WTC11 (cell line): ENCODE data around the gene MAGEB17. TPM values are rescaled to one million over a fixed set of nuclear protein-coding genes. Genes with fewer than 3 reads are reported as not detected.
"Not testable (repeated sequence)": the region's sequence is repeated elsewhere in the genome, so short reads cannot be mapped to it uniquely, and the experiment has no call there.

Experiments used
- ATAC-seq: fragments of 200-7000 bp; cut with Tn5 transposase; 2 replicates; pipeline ENCODE4 v1.10.0; 2021; ENCODE audit warnings: mild to moderate bottlenecking, moderate library complexity
- CTCF ChIA-PET: fragments of 300-600 bp; sonication (Branson Sonifier 250); formaldehyde crosslinking; loops from one replicate; lab custom pipeline; 2021; ENCODE audit warnings: antibody characterized with exemption; lab: Charles Lee
- POLR2A ChIA-PET: fragments of 350-600 bp; sonication (Branson Sonifier 250); formaldehyde crosslinking; loops from one replicate; lab custom pipeline; 2021; ENCODE audit warnings: antibody characterized with exemption; lab: Charles Lee
- DNase-seq: peaks from one replicate; pipeline ENCODE4 v3.0.0; 2021; ENCODE audit warnings: low spot score
- H3K27ac Mint-ChIP-seq: 2 replicates; pipeline ENCODE4 v1.8.0; 2021; ENCODE audit warnings: mixed read lengths
- H3K27me3 Mint-ChIP-seq: 2 replicates; pipeline ENCODE4 v1.8.0; 2021; ENCODE audit warnings: low read depth, mild to moderate bottlenecking, moderate library complexity, mixed read lengths
- H3K36me3 Mint-ChIP-seq: 2 replicates; pipeline ENCODE4 v1.8.0; 2021; ENCODE audit warnings: mixed read lengths
- H3K4me1 Mint-ChIP-seq: 2 replicates; pipeline ENCODE4 v1.8.0; 2022; ENCODE audit warnings: mixed read lengths
- H3K4me3 Mint-ChIP-seq: 2 replicates; pipeline ENCODE4 v1.8.0; 2021; ENCODE audit warnings: mild to moderate bottlenecking, moderate library complexity, mixed read lengths
- H3K9me3 Mint-ChIP-seq: 2 replicates; pipeline ENCODE4 v1.8.0; 2021; ENCODE audit warnings: mixed read lengths
- ATF3 ChIP-seq: sonication (generic); formaldehyde crosslinking; conservative IDR thresholded peaks from 2 replicates; pipeline ENCODE4 v1.8.1; 2022; ENCODE audit warnings: mild to moderate bottlenecking, missing genetic modification reagents
- CDX4 ChIP-seq: fragments of 250-450 bp; sonication (Bioruptor Pico); IDR thresholded peaks from 2 replicates; pipeline ENCODE4 v1.9.0; 2021; ENCODE audit warnings: moderate library complexity, mild to moderate bottlenecking, inconsistent platforms, borderline replicate concordance
- E2F1 ChIP-seq: sonication (generic); formaldehyde crosslinking; IDR thresholded peaks from 2 replicates; pipeline ENCODE4 v1.8.0; 2022; ENCODE audit warnings: mild to moderate bottlenecking, missing genetic modification reagents
- ERG ChIP-seq: fragments of 250-450 bp; sonication (Bioruptor Pico); IDR thresholded peaks from 2 replicates; pipeline ENCODE4 v1.8.0; 2021; ENCODE audit warnings: mild to moderate bottlenecking
- GABPB1 ChIP-seq: sonication (generic); formaldehyde crosslinking; IDR thresholded peaks from 2 replicates; pipeline ENCODE4 v1.8.1; 2023; ENCODE audit warnings: mild to moderate bottlenecking, missing genetic modification reagents
- HMGA2 ChIP-seq: fragments of 250-450 bp; sonication (Bioruptor Pico); IDR thresholded peaks from 2 replicates; pipeline ENCODE4 v1.4.0; 2021; ENCODE audit warnings: mild to moderate bottlenecking, moderate library complexity
- JAZF1 ChIP-seq: fragments of 250-450 bp; sonication (Bioruptor Pico); IDR thresholded peaks from 2 replicates; pipeline ENCODE4 v1.9.0; 2021; ENCODE audit warnings: moderate library complexity, mild to moderate bottlenecking, inconsistent platforms
- MXD4 ChIP-seq: fragments of 250-450 bp; sonication (Bioruptor Pico); IDR thresholded peaks from 2 replicates; pipeline ENCODE4 v1.8.0; 2021; ENCODE audit warnings: mild to moderate bottlenecking, moderate library complexity, borderline replicate concordance
- NFE2L1 ChIP-seq: sonication (generic); formaldehyde crosslinking; IDR thresholded peaks from 2 replicates; pipeline ENCODE4 v1.8.1; 2023; ENCODE audit warnings: missing genetic modification reagents
- NFYB ChIP-seq: sonication (generic); formaldehyde crosslinking; conservative IDR thresholded peaks from 2 replicates; pipeline ENCODE4 v1.8.0; 2022; ENCODE audit warnings: low read depth, missing genetic modification reagents
- NR3C1 ChIP-seq: sonication (generic); formaldehyde crosslinking; conservative IDR thresholded peaks from 2 replicates; pipeline ENCODE4 v1.8.1; 2023; ENCODE audit warnings: low read depth, mild to moderate bottlenecking, missing genetic modification reagents
- PRRX2 ChIP-seq: fragments of 250-450 bp; sonication (Bioruptor Pico); IDR thresholded peaks from 2 replicates; pipeline ENCODE4 v1.8.0; 2021; ENCODE audit warnings: mild to moderate bottlenecking
- TCF7 ChIP-seq: sonication (generic); formaldehyde crosslinking; IDR thresholded peaks from 2 replicates; pipeline ENCODE4 v1.8.0; 2022; ENCODE audit warnings: mild to moderate bottlenecking, low read depth, missing genetic modification reagents, moderate library complexity
- ZNF281 ChIP-seq: sonication (generic); formaldehyde crosslinking; IDR thresholded peaks from 2 replicates; pipeline ENCODE4 v1.8.0; 2023; ENCODE audit warnings: mild to moderate bottlenecking, missing genetic modification reagents
- ZNF423 ChIP-seq: fragments of 250-450 bp; sonication (Bioruptor Pico); IDR thresholded peaks from 2 replicates; pipeline ENCODE4 v2.1.2; 2022; ENCODE audit warnings: mild to moderate bottlenecking, moderate library complexity
- total RNA-seq: library from RNA; stranded (reverse); gene quantifications from 3 replicates; pipeline ENCODE4 v1.2.3, GENCODE V29; 2021

Gene MAGEB17
- total RNA-seq, 1 experiment from 2014 or later, result 0.63 TPM

GRCh38 chrX:16143968-16144367, 23.3 kb upstream of the MAGEB17 start:
- no peak overlapping the region for H3K27ac Mint-ChIP-seq
- TF ChIP-seq CDX4 (CRISPR knock-in tag) (no peak), ZNF281 (CRISPR knock-in tag) (no peak), JAZF1 (CRISPR knock-in tag) (no peak), ATF3 (CRISPR knock-in tag) (no peak), MXD4 (CRISPR knock-in tag) (no peak), ERG (CRISPR knock-in tag) (no peak)
- TF ChIP-seq, all 79 proteins: peak for 0
- DNase-seq (no peak), ATAC-seq (no peak)
- CTCF ChIA-PET, result no interaction called here
- Mint-ChIP-seq H3K36me3 (peaks cover 33% of the 10 kb centered on the region), H3K4me3 (no peak overlapping the region), H3K9me3 (peaks cover 24% of the 10 kb centered on the region), H3K27me3 (no peaks in the 10 kb centered on the region), H3K4me1 (peaks cover 4% of the 10 kb centered on the region; the same call in 1 of the 2 replicates)
- POLR2A ChIA-PET, result no interaction called here

GRCh38 chrX:16144420-16144819, 22.9 kb upstream of the MAGEB17 start:
- Mint-ChIP-seq H3K9me3 (peaks cover 24% of the 10 kb centered on the region), H3K27me3 (no peaks in the 10 kb centered on the region), H3K4me1 (peaks cover 8% of the 10 kb centered on the region), H3K36me3 (peaks cover 33% of the 10 kb centered on the region), H3K4me3 (no peak overlapping the region), H3K27ac (no peak overlapping the region)
- POLR2A ChIA-PET, result no interaction called here
- ATAC-seq (no peak), DNase-seq (no peak)
- no peak for TF ChIP-seq HMGA2
- TF ChIP-seq ZNF423 (CRISPR knock-in tag), result no peak
- TF ChIP-seq NFE2L1 (CRISPR knock-in tag), result no peak
- CTCF ChIA-PET, result no interaction called here

- H3K4me3 Mint-ChIP-seq, H3K4me1 Mint-ChIP-seq, H3K27ac Mint-ChIP-seq, H3K27me3 Mint-ChIP-seq, POLR2A ChIA-PET, DNase-seq, ATAC-seq, CTCF ChIA-PET: not testable (repeated sequence)
- H3K9me3 Mint-ChIP-seq, result peaks cover 24% of the 10 kb centered on the region
- peaks cover 33% of the 10 kb centered on the region for H3K36me3 Mint-ChIP-seq
Measured at GRCh38 chrX:16145093-16145492, 22.2 kb upstream of the MAGEB17 start.

GRCh38 chrX:16145656-16146055, 21.6 kb upstream of the MAGEB17 start:
- Mint-ChIP-seq H3K27ac (no peak overlapping the region), H3K4me1 (peaks cover 8% of the 10 kb centered on the region), H3K27me3 (no peaks in the 10 kb centered on the region), H3K4me3 (no peak overlapping the region), H3K36me3 (peaks cover 37% of the 10 kb centered on the region), H3K9me3 (peaks cover 24% of the 10 kb centered on the region)
- ChIA-PET CTCF (no interaction called here), POLR2A (no interaction called here)
- no peak for DNase-seq
- no peak for TF ChIP-seq PRRX2 (CRISPR knock-in tag)
- no peak for TF ChIP-seq TCF7 (CRISPR knock-in tag)
- no peak for TF ChIP-seq E2F1
- no peak for TF ChIP-seq GABPB1 (CRISPR knock-in tag)
- no peak for TF ChIP-seq NR3C1 (CRISPR knock-in tag)
- no peak for TF ChIP-seq NFYB (CRISPR knock-in tag)
- no peak for ATAC-seq
